Osteocyte (in vitro differentiated cells): Measurements from ENCODE around the gene ANKDD1B. TPM values are rescaled to one million over a fixed set of nuclear protein-coding genes. Genes with fewer than 3 reads are reported as not detected.
"Not testable (repeated sequence)": the region's sequence is repeated elsewhere in the genome, so short reads cannot be mapped to it uniquely, and the experiment has no call there.

Experiments
- DNase-seq: peaks from one replicate; pipeline ENCODE4 v3.0.0; 2021; ENCODE audit warnings: mixed read lengths; ENCODE audit not compliant: unreplicated experiment; ENCODE audit errors: extremely low spot score
- H3K27ac Mint-ChIP-seq: one replicate; pipeline ENCODE4 v1.8.0; 2021; ENCODE audit warnings: mild to moderate bottlenecking, mixed read lengths; ENCODE audit not compliant: unreplicated experiment
- H3K27me3 Mint-ChIP-seq: one replicate; pipeline ENCODE4 v1.8.0; 2021; ENCODE audit warnings: mixed read lengths; ENCODE audit not compliant: unreplicated experiment
- H3K36me3 Mint-ChIP-seq: one replicate; pipeline ENCODE4 v1.8.0; 2021; ENCODE audit warnings: mixed read lengths; ENCODE audit not compliant: unreplicated experiment
- H3K4me1 Mint-ChIP-seq: one replicate; pipeline ENCODE4 v1.8.0; 2021; ENCODE audit warnings: mixed read lengths; ENCODE audit not compliant: unreplicated experiment
- H3K4me3 Mint-ChIP-seq: one replicate; pipeline ENCODE4 v1.8.0; 2021; ENCODE audit warnings: mild to moderate bottlenecking, moderate library complexity, mixed read lengths; ENCODE audit not compliant: unreplicated experiment
- H3K9me3 Mint-ChIP-seq: one replicate; pipeline ENCODE4 v1.8.0; 2021; ENCODE audit warnings: mixed read lengths; ENCODE audit not compliant: unreplicated experiment
- total RNA-seq: library from RNA; stranded (reverse); gene quantifications from 2 replicates; pipeline ENCODE4 v1.2.1, GENCODE V29; 2021
- TF ChIP-seq, protein P1 (sequence below): fragments of 200-600 bp; sonication (generic); IDR thresholded peaks from 2 replicates; pipeline ENCODE4 v1.5.0; 2021; ENCODE audit warnings: antibody characterized with exemption, mild to moderate bottlenecking, moderate library complexity

ANKDD1B gene
- total RNA-seq, 1 donor from 2014 or later, result 0.67 TPM

DNA sequence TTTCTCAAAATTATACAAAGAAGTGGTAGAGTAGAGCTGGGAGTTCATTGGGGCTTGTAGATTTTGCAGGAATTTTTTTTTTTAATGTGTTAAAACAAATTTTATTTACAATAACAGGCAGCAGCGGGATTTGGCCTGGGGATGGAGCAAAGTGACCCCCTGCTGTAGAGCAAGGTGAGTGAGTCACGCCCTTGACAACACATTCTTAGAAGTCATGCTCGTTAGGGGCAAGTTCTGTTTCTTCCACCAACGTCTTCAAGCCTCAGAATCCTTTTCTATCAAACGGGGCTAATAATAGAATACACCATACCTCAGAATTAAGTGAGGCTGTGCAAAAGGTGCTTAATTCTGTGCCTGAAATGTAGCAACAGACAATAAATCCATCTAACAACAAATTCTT is 1.1 kb upstream of the ANKDD1B start:
- no peak overlapping the region for H3K27ac Mint-ChIP-seq
- H3K4me3 Mint-ChIP-seq, result no peak overlapping the region
- H3K36me3 Mint-ChIP-seq, result peaks cover 6% of the 10 kb centered on the region
- peaks cover 15% of the 10 kb centered on the region for H3K4me1 Mint-ChIP-seq
- no peaks in the 10 kb centered on the region for H3K27me3 Mint-ChIP-seq
- TF ChIP-seq, protein P1, sequence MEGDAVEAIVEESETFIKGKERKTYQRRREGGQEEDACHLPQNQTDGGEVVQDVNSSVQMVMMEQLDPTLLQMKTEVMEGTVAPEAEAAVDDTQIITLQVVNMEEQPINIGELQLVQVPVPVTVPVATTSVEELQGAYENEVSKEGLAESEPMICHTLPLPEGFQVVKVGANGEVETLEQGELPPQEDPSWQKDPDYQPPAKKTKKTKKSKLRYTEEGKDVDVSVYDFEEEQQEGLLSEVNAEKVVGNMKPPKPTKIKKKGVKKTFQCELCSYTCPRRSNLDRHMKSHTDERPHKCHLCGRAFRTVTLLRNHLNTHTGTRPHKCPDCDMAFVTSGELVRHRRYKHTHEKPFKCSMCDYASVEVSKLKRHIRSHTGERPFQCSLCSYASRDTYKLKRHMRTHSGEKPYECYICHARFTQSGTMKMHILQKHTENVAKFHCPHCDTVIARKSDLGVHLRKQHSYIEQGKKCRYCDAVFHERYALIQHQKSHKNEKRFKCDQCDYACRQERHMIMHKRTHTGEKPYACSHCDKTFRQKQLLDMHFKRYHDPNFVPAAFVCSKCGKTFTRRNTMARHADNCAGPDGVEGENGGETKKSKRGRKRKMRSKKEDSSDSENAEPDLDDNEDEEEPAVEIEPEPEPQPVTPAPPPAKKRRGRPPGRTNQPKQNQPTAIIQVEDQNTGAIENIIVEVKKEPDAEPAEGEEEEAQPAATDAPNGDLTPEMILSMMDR, result no peak
- no peaks in the 10 kb centered on the region for H3K9me3 Mint-ChIP-seq
- no peak for DNase-seq

DNA sequence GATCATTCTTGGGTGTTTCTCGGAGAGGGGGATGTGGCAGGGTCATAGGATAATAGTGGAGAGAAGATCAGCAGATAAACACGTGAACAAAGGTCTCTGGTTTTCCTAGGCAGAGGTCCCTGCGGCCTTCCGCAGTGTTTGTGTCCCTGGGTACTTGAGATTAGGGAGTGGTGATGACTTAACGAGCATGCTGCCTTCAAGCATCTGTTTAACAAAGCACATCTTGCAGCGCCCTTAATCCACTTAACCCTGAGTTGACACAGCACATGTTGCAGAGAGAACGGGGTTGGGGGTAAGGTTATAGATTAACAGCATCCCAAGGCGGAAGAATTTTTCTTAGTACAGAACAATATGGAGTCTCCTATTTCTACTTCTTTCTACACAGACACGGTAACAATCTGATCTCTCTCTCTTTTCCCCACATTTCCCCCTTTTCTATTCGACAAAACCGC is 368 bp upstream of the ANKDD1B start:
- DNase-seq, H3K9me3 Mint-ChIP-seq, H3K36me3 Mint-ChIP-seq, H3K27me3 Mint-ChIP-seq: not testable (repeated sequence)
- H3K4me3 Mint-ChIP-seq, result peak overlapping the region; percentile 72
- H3K4me1 Mint-ChIP-seq, result peaks cover 15% of the 10 kb centered on the region
- peak overlapping the region; percentile 53 for H3K27ac Mint-ChIP-seq

GRCh38 chr5:75612226-75612569 is 945 bp downstream of the ANKDD1B start:
- TF ChIP-seq, protein P1, result no peak
- DNase-seq, result no peak
- H3K36me3 Mint-ChIP-seq, result peaks cover 3% of the 10 kb centered on the region
- no peak overlapping the region for H3K27ac Mint-ChIP-seq
- H3K9me3 Mint-ChIP-seq, result no peaks in the 10 kb centered on the region
- H3K4me1 Mint-ChIP-seq, result peaks cover 27% of the 10 kb centered on the region
- H3K27me3 Mint-ChIP-seq, result no peaks in the 10 kb centered on the region
- peak overlapping the region; percentile 72 for H3K4me3 Mint-ChIP-seq

GRCh38 chr5:75612901-75613300 is 1.6 kb downstream of the ANKDD1B start:
- Mint-ChIP-seq H3K9me3 (no peaks in the 10 kb centered on the region), H3K4me1 (peaks cover 34% of the 10 kb centered on the region), H3K27me3 (no peaks in the 10 kb centered on the region), H3K4me3 (no peak overlapping the region), H3K36me3 (peaks cover 3% of the 10 kb centered on the region), H3K27ac (no peak overlapping the region)
- no peak for DNase-seq
- TF ChIP-seq, protein P1, result no peak

GRCh38 chr5:75614176-75614575 is 2.9 kb downstream of the ANKDD1B start:
- Mint-ChIP-seq H3K27me3 (no peaks in the 10 kb centered on the region), H3K36me3 (peaks cover 3% of the 10 kb centered on the region), H3K4me1 (peaks cover 41% of the 10 kb centered on the region), H3K4me3 (no peak overlapping the region), H3K9me3 (no peaks in the 10 kb centered on the region), H3K27ac (no peak overlapping the region)
- TF ChIP-seq, protein P1, result no peak
- DNase-seq, result no peak

DNA sequence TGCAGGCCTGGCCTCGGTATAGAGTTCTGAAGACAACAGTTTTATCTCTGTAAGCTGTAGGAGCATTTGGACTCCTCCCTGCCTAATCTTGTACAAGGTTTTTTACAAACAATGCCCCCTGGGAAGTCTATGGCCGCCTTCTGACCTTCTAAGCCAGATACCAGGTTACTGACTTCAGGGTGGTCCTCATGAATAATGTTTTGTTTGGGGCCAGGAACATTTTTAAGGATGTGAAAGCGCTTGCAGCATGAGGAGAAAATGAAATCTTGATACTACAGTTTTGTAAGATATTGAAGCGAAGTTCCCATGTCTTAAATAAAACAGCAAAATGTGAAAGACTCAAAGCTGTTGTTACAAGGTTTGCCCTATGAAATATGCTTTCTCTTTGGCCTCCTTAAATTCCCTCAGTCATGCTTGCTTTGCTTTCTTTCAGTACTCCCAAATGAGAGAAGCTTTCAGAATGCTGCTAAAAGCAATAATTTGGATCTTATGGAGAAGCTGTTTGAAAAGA is 5.2 kb downstream of the ANKDD1B start:
- no peak overlapping the region for H3K27ac Mint-ChIP-seq
- H3K4me3 Mint-ChIP-seq, result no peak overlapping the region
- DNase-seq, result no peak
- H3K36me3 Mint-ChIP-seq, result no peaks in the 10 kb centered on the region
- H3K4me1 Mint-ChIP-seq, result peaks cover 31% of the 10 kb centered on the region
- H3K27me3 Mint-ChIP-seq, result no peaks in the 10 kb centered on the region
- TF ChIP-seq, protein P1, result no peak
- no peaks in the 10 kb centered on the region for H3K9me3 Mint-ChIP-seq
